ENCODE measurements around the gene BPIFB6.
"Not testable (repeated sequence)": the region's sequence is repeated elsewhere in the genome, so short reads cannot be mapped to it uniquely, and the experiment has no call there.

The BPIFB6 gene

GRCh38 chr20:33045129-33045721, 13.8 kb downstream of the BPIFB6 start:
- H3K4me1 Mint-ChIP-seq (ENCODE audit: low read depth); H3K27me3 Mint-ChIP-seq (ENCODE audit: low read depth); H3K36me3 Mint-ChIP-seq (ENCODE audit: low read depth); H3K27ac Mint-ChIP-seq; H3K4me3 Mint-ChIP-seq: not testable (repeated sequence)
- peaks cover 24% of the 10 kb centered on the region for H3K9me3 Mint-ChIP-seq

GRCh38 chr20:33046412-33046811, 15.0 kb downstream of the BPIFB6 start:
- Mint-ChIP-seq H3K9me3 (peaks cover 24% of the 10 kb centered on the region), H3K27ac (no peak overlapping the region), H3K4me3 (no peak overlapping the region), H3K27me3 (ENCODE audit: low read depth) (peaks cover 3% of the 10 kb centered on the region), H3K4me1 (ENCODE audit: low read depth) (no peaks in the 10 kb centered on the region), H3K36me3 (ENCODE audit: low read depth) (no peaks in the 10 kb centered on the region)

- Mint-ChIP-seq H3K9me3 (peaks cover 4% of the 10 kb centered on the region), H3K36me3 (ENCODE audit: low read depth) (no peaks in the 10 kb centered on the region), H3K4me3 (no peak overlapping the region), H3K27ac (no peak overlapping the region), H3K4me1 (ENCODE audit: low read depth) (no peaks in the 10 kb centered on the region), H3K27me3 (ENCODE audit: low read depth) (no peaks in the 10 kb centered on the region)
These were observed 19.9 kb downstream of the BPIFB6 start for GRCh38 chr20:33051333-33051732.

- Mint-ChIP-seq H3K27me3 (ENCODE audit: low read depth) (no peaks in the 10 kb centered on the region), H3K9me3 (no peaks in the 10 kb centered on the region), H3K4me1 (ENCODE audit: low read depth) (no peaks in the 10 kb centered on the region), H3K27ac (no peak within 1 kb of the TSS), H3K4me3 (no peak within 1 kb of the TSS), H3K36me3 (ENCODE audit: low read depth) (no peaks in the 10 kb centered on the region)
These were observed 22.1 kb downstream of the BPIFB6 start, which contains the start of gene BPIFB3 for GRCh38 chr20:33053291-33054106. BPIFB3 (plus strand) TSS chr20:33053903; CDS start chr20:33055436, 1,533 bp downstream.

DNA sequence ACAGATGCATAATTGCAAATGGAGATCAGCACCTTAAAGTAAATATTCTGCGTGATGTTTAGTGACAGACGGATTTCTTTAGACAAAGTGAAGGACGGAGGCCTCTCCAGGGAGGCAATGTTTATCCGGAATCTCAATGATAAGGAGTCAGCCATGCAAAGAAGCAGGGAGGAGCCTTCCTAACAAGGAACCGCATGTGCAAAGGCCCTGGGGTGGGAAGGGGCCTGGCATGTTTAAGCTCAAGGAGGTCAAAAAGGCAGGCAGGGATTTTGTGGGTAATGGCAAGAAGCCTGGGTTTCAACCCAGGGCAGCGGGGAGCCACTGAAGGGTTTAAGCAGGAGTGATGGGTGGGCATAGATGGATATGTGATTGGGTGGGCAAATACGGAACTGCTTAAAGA, 22.9 kb downstream of the BPIFB6 start:
- Mint-ChIP-seq H3K4me3 (no peak overlapping the region), H3K27me3 (ENCODE audit: low read depth) (no peaks in the 10 kb centered on the region), H3K9me3 (no peaks in the 10 kb centered on the region), H3K36me3 (ENCODE audit: low read depth) (no peaks in the 10 kb centered on the region), H3K27ac (no peak overlapping the region), H3K4me1 (ENCODE audit: low read depth) (no peaks in the 10 kb centered on the region)

DNA sequence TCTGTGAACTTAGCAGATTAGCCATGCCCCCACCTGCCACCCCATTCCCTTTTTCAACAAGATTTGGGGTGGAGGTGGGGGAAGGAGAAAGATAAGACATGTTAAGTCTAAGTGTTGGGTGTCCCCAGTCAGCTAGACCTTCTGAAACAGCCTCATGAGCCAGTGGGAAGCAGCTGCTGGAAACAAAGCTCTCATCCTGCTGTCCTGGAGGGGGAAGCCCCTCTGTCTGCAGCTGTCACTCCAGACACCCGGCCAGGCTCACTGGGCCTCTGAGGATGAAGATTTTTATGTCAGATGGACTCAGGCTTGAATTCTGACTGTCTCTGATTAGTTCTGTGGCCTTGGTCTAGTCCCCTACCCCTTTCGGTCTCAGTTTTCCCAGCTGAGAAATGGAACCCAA, 23.3 kb downstream of the BPIFB6 start:
- no peak overlapping the region for H3K4me3 Mint-ChIP-seq
- no peak overlapping the region for H3K27ac Mint-ChIP-seq
- no peaks in the 10 kb centered on the region for H3K27me3 Mint-ChIP-seq (ENCODE audit: low read depth)
- no peaks in the 10 kb centered on the region for H3K9me3 Mint-ChIP-seq
- no peaks in the 10 kb centered on the region for H3K36me3 Mint-ChIP-seq (ENCODE audit: low read depth)
- H3K4me1 Mint-ChIP-seq (ENCODE audit: low read depth), result no peaks in the 10 kb centered on the region

- no peaks in the 10 kb centered on the region for H3K27me3 Mint-ChIP-seq (ENCODE audit: low read depth)
- H3K9me3 Mint-ChIP-seq, result no peaks in the 10 kb centered on the region
- H3K36me3 Mint-ChIP-seq (ENCODE audit: low read depth), result no peaks in the 10 kb centered on the region
- no peaks in the 10 kb centered on the region for H3K4me1 Mint-ChIP-seq (ENCODE audit: low read depth)
- H3K27ac Mint-ChIP-seq, result no peak overlapping the region
- no peak overlapping the region for H3K4me3 Mint-ChIP-seq
These were observed 27.7 kb downstream of the BPIFB6 start for GRCh38 chr20:33059136-33059535.

DNA sequence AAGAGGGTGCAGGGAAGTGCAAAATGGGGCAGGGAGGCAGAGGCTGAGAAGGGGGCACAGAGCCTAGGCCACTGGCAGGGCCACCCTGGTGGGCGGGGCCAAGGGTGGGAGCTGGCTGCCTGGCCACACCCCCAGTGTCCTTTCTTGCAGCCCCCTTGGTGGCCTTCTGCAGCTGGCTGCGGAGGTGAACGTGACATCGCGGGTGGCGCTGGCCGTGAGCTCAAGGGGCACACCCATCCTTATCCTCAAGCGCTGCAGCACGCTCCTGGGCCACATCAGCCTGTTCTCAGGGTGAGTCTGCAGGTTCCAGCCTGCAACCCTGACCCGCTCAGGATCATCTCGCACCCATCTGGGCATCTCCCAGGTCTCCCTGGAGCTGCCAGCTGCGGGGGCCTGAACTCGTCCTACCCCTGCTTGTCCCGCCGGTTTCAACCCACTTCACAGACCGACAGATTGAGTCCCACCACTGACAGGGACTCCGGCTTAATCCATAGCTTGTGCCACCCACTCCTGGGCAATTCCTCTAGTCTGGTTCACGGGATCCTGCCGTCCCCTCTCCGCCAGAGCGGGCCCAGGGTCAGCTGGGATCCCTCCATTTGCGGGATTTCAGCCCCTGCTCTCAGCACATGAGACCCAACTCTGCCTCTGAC, 28.4 kb downstream of the BPIFB6 start:
- no peaks in the 10 kb centered on the region for H3K36me3 Mint-ChIP-seq (ENCODE audit: low read depth)
- no peak overlapping the region for H3K27ac Mint-ChIP-seq
- H3K9me3 Mint-ChIP-seq, result no peaks in the 10 kb centered on the region
- no peaks in the 10 kb centered on the region for H3K27me3 Mint-ChIP-seq (ENCODE audit: low read depth)
- no peaks in the 10 kb centered on the region for H3K4me1 Mint-ChIP-seq (ENCODE audit: low read depth)
- H3K4me3 Mint-ChIP-seq, result no peak overlapping the region

DNA sequence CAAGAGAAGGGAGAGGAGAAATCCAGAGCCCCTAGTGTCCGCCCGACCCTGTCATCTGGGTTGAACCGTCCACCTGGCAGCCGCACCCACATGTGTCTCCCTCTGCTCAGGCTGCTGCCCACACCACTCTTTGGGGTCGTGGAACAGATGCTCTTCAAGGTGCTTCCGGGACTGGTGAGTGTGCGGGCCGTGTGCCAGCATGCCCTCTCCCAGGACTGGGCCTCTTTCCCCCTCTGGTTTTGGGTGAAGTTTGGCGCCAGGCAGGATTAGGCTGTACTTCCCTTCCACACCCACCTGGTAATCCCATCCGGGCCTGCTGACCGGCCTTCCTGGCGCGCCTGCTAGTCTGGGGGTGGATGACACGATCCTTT, 30.2 kb downstream of the BPIFB6 start:
- no peaks in the 10 kb centered on the region for H3K9me3 Mint-ChIP-seq

DNA sequence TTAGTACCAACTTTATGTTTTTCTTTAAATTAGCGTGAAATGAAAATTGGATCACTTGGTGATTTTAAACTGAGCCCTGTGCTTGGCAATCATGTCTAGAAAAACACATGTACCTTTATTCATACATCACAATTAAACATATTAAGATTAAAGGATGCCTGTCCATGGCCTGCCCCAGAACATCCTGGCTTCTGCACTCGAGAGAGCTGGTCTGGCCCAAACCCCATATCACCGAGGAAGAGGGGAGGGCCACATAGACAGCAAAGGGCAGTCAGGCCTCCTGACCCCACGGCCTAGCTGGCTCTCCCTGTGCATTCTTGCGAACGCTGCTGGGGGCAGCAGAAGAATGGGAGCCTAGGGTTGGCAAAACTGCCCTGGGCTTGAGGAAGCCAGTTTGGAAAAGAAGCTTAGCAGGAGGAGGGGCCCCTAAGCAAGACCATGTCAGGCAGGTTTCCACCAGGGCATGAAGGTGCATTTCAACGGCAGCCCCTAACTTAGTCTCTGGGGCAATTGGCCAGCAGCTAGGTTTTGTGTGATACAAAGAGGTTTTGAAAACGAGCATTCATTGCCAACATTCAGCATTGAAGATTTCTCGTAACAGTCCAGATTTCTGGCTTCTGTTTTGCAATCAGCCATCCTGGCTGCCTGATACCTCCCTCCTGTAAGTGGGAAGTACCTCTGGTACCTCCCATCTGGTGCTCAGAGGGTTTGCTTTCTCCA, 30.8 kb downstream of the BPIFB6 start:
- Mint-ChIP-seq H3K27me3 (ENCODE audit: low read depth) (no peaks in the 10 kb centered on the region), H3K36me3 (ENCODE audit: low read depth) (no peaks in the 10 kb centered on the region), H3K4me1 (ENCODE audit: low read depth) (no peaks in the 10 kb centered on the region), H3K27ac (no peak overlapping the region), H3K4me3 (no peak overlapping the region), H3K9me3 (no peaks in the 10 kb centered on the region)

More for the DNA sequence above, 30.2 kb downstream of the BPIFB6 start:
- Mint-ChIP-seq H3K27ac (no peak overlapping the region), H3K4me1 (ENCODE audit: low read depth) (no peaks in the 10 kb centered on the region), H3K4me3 (no peak overlapping the region), H3K36me3 (ENCODE audit: low read depth) (no peaks in the 10 kb centered on the region), H3K27me3 (ENCODE audit: low read depth) (no peaks in the 10 kb centered on the region)

DNA sequence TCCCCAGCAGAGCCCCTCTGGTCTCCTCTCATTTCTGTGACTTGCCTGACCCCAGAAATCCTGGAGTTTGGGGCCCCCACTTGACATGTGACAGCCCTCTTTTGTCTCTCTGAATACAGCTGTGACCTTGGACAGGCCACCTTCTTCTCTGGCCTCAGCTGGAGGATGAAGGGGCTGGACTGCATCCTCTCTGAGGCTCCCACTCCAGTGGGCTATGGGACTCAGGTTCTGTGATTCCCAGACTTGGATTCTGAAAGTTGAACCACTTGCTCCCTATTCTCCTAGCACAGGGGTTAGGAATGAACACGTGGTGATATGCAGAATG, 31.3 kb downstream of the BPIFB6 start:
- Mint-ChIP-seq H3K36me3 (ENCODE audit: low read depth) (no peaks in the 10 kb centered on the region), H3K4me3 (no peak overlapping the region), H3K4me1 (ENCODE audit: low read depth) (no peaks in the 10 kb centered on the region), H3K9me3 (no peaks in the 10 kb centered on the region), H3K27me3 (ENCODE audit: low read depth) (no peaks in the 10 kb centered on the region), H3K27ac (no peak overlapping the region)

- Mint-ChIP-seq H3K27ac (no peak overlapping the region), H3K4me3 (no peak overlapping the region), H3K4me1 (ENCODE audit: low read depth) (no peaks in the 10 kb centered on the region), H3K9me3 (no peaks in the 10 kb centered on the region), H3K36me3 (ENCODE audit: low read depth) (no peaks in the 10 kb centered on the region), H3K27me3 (ENCODE audit: low read depth) (no peaks in the 10 kb centered on the region)
These were observed 31.8 kb downstream of the BPIFB6 start for GRCh38 chr20:33063271-33063670.

DNA sequence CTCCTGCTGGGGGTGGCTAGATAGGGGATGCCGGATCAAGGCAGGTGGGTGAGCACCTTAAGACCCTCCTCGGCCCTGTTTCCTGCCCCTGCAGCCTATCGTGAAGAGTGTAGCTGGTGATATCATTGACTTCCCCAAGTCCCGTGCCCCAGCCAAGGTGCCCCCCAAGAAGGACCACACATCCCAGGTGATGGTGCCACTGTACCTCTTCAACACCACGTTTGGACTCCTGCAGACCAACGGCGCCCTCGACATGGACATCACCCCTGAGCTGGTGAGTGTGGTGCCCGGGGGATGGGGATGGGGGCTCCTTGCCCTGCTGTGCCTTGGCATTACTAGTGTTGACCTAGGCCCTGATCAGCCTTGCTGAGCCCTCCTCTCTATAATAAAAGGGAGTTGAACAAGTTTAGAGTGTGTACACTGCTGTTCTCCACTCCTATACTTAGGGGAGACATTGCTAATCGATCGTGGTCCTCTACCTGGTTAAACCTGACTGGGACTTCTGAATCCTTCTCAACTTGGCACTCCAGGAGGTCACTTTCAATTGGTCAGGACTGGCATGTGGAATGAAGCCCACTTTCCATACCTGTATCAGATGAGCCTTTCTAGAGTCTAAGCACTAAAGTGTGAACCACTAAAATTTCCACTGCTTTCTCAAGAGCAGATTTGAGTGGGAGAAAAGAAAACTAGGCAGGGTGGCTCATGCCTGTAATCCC, 33.3 kb downstream of the BPIFB6 start:
- no peak overlapping the region for H3K4me3 Mint-ChIP-seq
- H3K27ac Mint-ChIP-seq, result no peak overlapping the region
- no peaks in the 10 kb centered on the region for H3K4me1 Mint-ChIP-seq (ENCODE audit: low read depth)
- H3K9me3 Mint-ChIP-seq, result no peaks in the 10 kb centered on the region
- H3K36me3 Mint-ChIP-seq (ENCODE audit: low read depth), result no peaks in the 10 kb centered on the region
- no peaks in the 10 kb centered on the region for H3K27me3 Mint-ChIP-seq (ENCODE audit: low read depth)

DNA sequence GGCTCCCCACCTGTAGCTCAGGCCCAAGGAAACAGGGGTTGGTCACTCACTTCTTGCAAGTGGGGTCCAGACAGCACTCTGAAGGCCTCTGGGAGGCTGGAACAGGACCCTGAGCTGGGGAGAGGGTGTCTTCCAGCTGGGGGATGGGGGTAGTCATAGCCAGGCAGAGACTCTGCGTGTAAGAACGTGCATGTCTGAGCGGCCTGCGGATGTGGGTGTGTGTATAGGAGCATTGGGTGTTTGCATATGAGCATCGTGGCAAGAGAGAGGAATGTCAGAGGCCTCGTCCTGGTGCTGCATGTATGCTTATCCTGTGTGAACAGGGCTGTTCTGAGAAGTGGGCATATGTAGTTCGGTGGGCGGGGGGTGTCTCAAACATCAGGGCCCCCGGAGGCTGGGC, 34.3 kb downstream of the BPIFB6 start:
- no peak overlapping the region for H3K4me3 Mint-ChIP-seq
- H3K27ac Mint-ChIP-seq, result no peak overlapping the region
- no peaks in the 10 kb centered on the region for H3K4me1 Mint-ChIP-seq (ENCODE audit: low read depth)
- H3K27me3 Mint-ChIP-seq (ENCODE audit: low read depth), result no peaks in the 10 kb centered on the region
- H3K9me3 Mint-ChIP-seq, result no peaks in the 10 kb centered on the region
- no peaks in the 10 kb centered on the region for H3K36me3 Mint-ChIP-seq (ENCODE audit: low read depth)
